Peyer's patch (tissue), 4 donors: ENCODE measurements around the gene RAD51B.

ENCODE experiments used
- CTCF ChIP-seq, 6 experiments: fragments of 450-650 bp in 4 of 6; fragments of 200-600 bp in 2 of 6; sonication (generic) in 1 of 6; IDR thresholded peaks; one replicate each; pipeline ENCODE4 v1.5.1; 2017 to 2019; ENCODE audit warnings: antibody characterized with exemption in 6 of 6, mild to moderate bottlenecking in 3 of 6, moderate library complexity in 1 of 6
- POLR2A ChIP-seq, 2 donors: fragments of 450-650 bp; IDR thresholded peaks; one replicate each; pipeline ENCODE4 v1.5.1; 2017; ENCODE audit warnings: antibody characterized with exemption in 2 of 2, mild to moderate bottlenecking in 2 of 2, moderate library complexity in 2 of 2

- TF ChIP-seq CTCF (IDR thresholded peaks at IDR 0.05) = no peak
- TF ChIP-seq POLR2A (IDR thresholded peaks at IDR 0.05) = no peak
These were observed 555.1 kb downstream of the RAD51B start for GRCh38 chr14:68374682-68375081.
